RWPE2 (cell line): Measurements from ENCODE around the gene BBX.

Experiments used
- ATAC-seq: fragments of 200-7000 bp; cut with Tn5 transposase; 3 replicates; pipeline ENCODE4 v1.9.1; 2021; ENCODE audit warnings: low read depth
- DNase-seq: peaks from one replicate; pipeline ENCODE4 v3.0.0-alpha.2; 2020; ENCODE audit warnings: low spot score
- H3K27ac ChIP-seq: fragments of 450-650 bp; 2 replicates; pipeline ENCODE4 v1.5.1; 2017; ENCODE audit warnings: mild to moderate bottlenecking; ENCODE audit not compliant: poor library complexity, severe bottlenecking
- H3K27me3 ChIP-seq: fragments of 250-450 bp; sonication (Bioruptor Pico); 2 replicates; pipeline ENCODE4 v1.5.1; 2021; ENCODE audit warnings: mild to moderate bottlenecking, moderate library complexity; ENCODE audit not compliant: insufficient read depth, poor library complexity, severe bottlenecking
- H3K36me3 ChIP-seq: fragments of 250-450 bp; sonication (Bioruptor Pico); 2 replicates; pipeline ENCODE4 v1.5.1; 2020; ENCODE audit warnings: low read depth, mild to moderate bottlenecking, moderate library complexity
- H3K4me1 ChIP-seq: fragments of 250-450 bp; sonication (Bioruptor Pico); 2 replicates; pipeline ENCODE4 v1.5.1; 2021; ENCODE audit warnings: mild to moderate bottlenecking, moderate library complexity; ENCODE audit not compliant: insufficient read depth, poor library complexity, severe bottlenecking
- H3K4me3 ChIP-seq: fragments of 250-450 bp; sonication (Bioruptor Pico); 2 replicates; pipeline ENCODE4 v1.5.1; 2021; ENCODE audit warnings: mild to moderate bottlenecking, moderate library complexity; ENCODE audit not compliant: severe bottlenecking
- H3K9me3 ChIP-seq: fragments of 250-450 bp; sonication (Bioruptor Pico); 2 replicates; pipeline ENCODE4 v1.5.1; 2021; ENCODE audit warnings: mild to moderate bottlenecking, moderate library complexity; ENCODE audit not compliant: severe bottlenecking
- CTCF ChIP-seq: fragments of 450-650 bp; IDR thresholded peaks from one replicate; pipeline ENCODE4 v1.5.1; 2017; ENCODE audit warnings: mild to moderate bottlenecking, moderate library complexity; ENCODE audit not compliant: poor library complexity, severe bottlenecking

BBX gene

DNA sequence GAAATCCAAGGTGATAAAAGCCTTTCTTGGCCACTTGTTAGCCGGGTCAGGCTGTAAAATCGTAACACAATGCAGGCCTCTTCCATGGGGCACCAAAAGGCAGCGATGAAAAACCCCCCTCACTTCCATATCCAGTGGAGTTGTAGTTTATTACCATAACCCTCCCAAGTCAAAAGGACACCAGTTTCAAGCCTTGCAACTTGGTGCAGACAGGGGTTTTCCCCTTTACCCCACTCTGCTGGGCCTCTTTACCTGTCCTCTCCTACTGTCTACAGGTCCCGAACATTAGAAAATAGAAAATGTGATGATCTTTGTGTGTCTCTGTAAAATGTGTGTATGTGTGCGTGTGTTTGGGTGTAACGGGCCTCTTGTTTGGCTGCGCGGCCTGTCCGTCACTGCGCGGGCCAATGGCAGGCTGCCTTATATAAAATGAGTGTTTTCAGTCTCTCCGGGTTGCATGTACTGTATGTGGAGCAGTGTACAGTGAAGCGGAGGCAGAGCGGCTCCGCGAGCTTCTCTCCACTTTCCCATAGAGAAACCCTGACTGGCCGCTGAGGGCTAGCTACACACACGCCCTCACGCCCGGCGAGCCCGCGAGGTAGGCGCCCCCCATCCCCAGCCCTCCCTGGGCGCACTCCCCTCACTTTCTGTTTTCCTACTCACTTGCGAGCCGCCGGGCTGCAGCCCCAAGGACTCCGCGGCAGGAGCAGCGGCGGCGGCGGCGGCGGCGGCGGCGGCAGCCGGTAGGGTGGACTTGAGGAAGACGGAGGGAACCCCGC is at the start of gene BBX:
Gene BBX (plus strand): TSS at position 453 of the 779 bp plus-strand sequence. CDS start 187,499 bp downstream, outside the sequence.
- no peak for TF ChIP-seq CTCF
- H3K27ac ChIP-seq = peak within 1 kb of the TSS; percentile 89
- no peaks in the 10 kb centered on the region for H3K9me3 ChIP-seq
- DNase-seq (peak; percentile 77), ATAC-seq (peak; percentile 92)
- peak within 1 kb of the TSS; percentile 91 for H3K4me3 ChIP-seq
- peaks cover 15% of the 10 kb centered on the region for H3K36me3 ChIP-seq
- H3K4me1 ChIP-seq = peaks cover 11% of the 10 kb centered on the region
- no peaks in the 10 kb centered on the region for H3K27me3 ChIP-seq

DNA sequence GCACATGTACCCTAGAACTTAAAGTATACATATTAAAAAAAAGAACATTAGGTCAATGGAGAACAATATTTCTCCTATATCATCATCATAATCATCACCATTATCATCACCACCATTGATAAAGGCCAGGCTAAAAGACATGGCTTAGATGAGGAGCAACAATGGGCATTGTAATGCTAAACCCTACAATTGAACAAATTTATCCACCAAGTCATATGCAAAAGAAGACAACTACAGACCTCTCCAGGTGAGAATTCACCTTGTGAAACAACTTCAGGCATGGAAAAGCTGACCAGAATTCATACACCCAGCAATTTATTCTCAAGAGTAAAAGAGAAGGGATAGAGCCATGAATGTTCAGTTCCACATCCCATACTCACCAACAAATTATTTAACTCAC is 46.3 kb upstream of the BBX start:
- no peaks in the 10 kb centered on the region for H3K9me3 ChIP-seq
- DNase-seq = no peak
- TF ChIP-seq CTCF = no peak

GRCh38 chr3:107487490-107487889 is 35.3 kb upstream of the BBX start:
- DNase-seq (no peak), ATAC-seq (no peak)
- TF ChIP-seq CTCF = no peak
- Histone ChIP-seq H3K4me1 (no peaks in the 10 kb centered on the region), H3K4me3 (no peak overlapping the region), H3K27me3 (no peaks in the 10 kb centered on the region), H3K36me3 (no peaks in the 10 kb centered on the region), H3K9me3 (no peaks in the 10 kb centered on the region), H3K27ac (no peak overlapping the region)

More for the DNA sequence above, 46.3 kb upstream of the BBX start:
- no peaks in the 10 kb centered on the region for H3K36me3 ChIP-seq
- no peaks in the 10 kb centered on the region for H3K27me3 ChIP-seq
- ATAC-seq = no peak
- no peaks in the 10 kb centered on the region for H3K4me1 ChIP-seq
- H3K4me3 ChIP-seq = no peak overlapping the region
- H3K27ac ChIP-seq = no peak overlapping the region

DNA sequence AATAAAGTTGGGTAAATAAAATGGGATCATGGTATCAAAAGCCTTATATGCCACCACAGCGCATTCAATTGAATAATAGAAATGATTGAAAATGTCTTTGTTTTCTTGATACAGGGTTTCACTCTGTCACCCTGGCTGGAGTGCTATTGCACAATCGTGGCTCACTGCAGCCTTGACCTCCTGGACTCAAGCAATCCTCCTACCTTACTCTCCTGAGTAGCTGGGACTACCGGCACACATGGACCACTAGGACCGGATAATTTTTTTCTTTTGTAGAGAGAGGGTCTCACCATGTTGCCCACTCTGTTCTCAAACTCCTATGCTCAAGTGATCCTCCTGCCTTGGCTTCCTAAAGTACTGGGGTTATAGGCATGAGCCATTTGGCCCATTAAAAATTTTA is 33.8 kb upstream of the BBX start:
- Histone ChIP-seq H3K4me1 (no peaks in the 10 kb centered on the region), H3K27me3 (no peaks in the 10 kb centered on the region), H3K27ac (no peak overlapping the region), H3K4me3 (no peak overlapping the region), H3K36me3 (no peaks in the 10 kb centered on the region), H3K9me3 (no peaks in the 10 kb centered on the region)
- no peak for TF ChIP-seq CTCF
- no peak for ATAC-seq
- no peak for DNase-seq

GRCh38 chr3:107493134-107493533 is 29.6 kb upstream of the BBX start:
- H3K9me3 ChIP-seq = no peaks in the 10 kb centered on the region
- H3K27me3 ChIP-seq = no peaks in the 10 kb centered on the region
- H3K27ac ChIP-seq = no peak overlapping the region
- H3K4me3 ChIP-seq = no peak overlapping the region
- peaks cover 4% of the 10 kb centered on the region for H3K4me1 ChIP-seq
- ATAC-seq (no peak), DNase-seq (no peak)
- no peak for TF ChIP-seq CTCF
- no peaks in the 10 kb centered on the region for H3K36me3 ChIP-seq
